ENCODE results near the gene SYCE3. TPM values are rescaled to one million over a fixed set of nuclear protein-coding genes. Genes with fewer than 3 reads are reported as not detected.

Gene SYCE3
- polyA plus RNA-seq, 3 donors, result 1.9 to 3.1 TPM; not detected in 1

DNA sequence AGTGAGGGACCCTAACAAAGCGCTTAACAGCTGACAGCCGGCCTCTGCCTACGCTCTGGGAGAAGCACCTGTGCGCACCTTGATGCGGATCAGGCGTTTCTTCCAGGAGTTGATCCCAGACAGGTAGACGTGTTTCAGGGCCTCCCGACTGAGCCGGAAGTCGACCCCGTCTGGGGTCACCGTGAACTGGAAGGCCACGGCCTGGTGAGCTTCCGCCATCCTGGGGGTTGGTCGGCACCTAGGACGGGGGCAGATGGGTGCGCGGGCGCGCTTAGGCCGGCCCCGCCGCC, 14.9 kb upstream of the SYCE3 start:
- TF ChIP-seq, protein P1, sequence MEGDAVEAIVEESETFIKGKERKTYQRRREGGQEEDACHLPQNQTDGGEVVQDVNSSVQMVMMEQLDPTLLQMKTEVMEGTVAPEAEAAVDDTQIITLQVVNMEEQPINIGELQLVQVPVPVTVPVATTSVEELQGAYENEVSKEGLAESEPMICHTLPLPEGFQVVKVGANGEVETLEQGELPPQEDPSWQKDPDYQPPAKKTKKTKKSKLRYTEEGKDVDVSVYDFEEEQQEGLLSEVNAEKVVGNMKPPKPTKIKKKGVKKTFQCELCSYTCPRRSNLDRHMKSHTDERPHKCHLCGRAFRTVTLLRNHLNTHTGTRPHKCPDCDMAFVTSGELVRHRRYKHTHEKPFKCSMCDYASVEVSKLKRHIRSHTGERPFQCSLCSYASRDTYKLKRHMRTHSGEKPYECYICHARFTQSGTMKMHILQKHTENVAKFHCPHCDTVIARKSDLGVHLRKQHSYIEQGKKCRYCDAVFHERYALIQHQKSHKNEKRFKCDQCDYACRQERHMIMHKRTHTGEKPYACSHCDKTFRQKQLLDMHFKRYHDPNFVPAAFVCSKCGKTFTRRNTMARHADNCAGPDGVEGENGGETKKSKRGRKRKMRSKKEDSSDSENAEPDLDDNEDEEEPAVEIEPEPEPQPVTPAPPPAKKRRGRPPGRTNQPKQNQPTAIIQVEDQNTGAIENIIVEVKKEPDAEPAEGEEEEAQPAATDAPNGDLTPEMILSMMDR (IDR thresholded peaks at IDR 0.05), result no peak
- Histone ChIP-seq H3K9ac (ENCODE audit: insufficient read depth, low read length, poor library complexity, severe bottlenecking) (no peak overlapping the region), H3K27me3 (ENCODE audit: control insufficient read depth in 2 of 2, insufficient read depth in 2 of 2, low read length in 2 of 2) (no peaks in the 10 kb centered on the region), H2AFZ (ENCODE audit: insufficient read depth, low read depth, low read length, poor library complexity, severe bottlenecking) (no peak overlapping the region), H4K20me1 (ENCODE audit: insufficient read depth, low read length) (peaks cover 37% of the 10 kb centered on the region), H3K27ac (ENCODE audit: low read depth in 1 of 2, low read length in 2 of 2) (no peak overlapping the region), H3K4me1 (ENCODE audit: control insufficient read depth in 1 of 2, insufficient read depth in 2 of 2, low read length in 2 of 2) (peaks cover 20 to 34% of the 10 kb centered on the region in 2 donors), H3K4me2 (replicated peaks; ENCODE audit: extremely low read depth, low read length, poor library complexity, severe bottlenecking) (no peak overlapping the region), H3K79me2 (ENCODE audit: insufficient read depth, low read length) (peaks cover 14% of the 10 kb centered on the region), H3K9me3 (replicated peaks in 1 of 2; ENCODE audit: control insufficient read depth in 1 of 2, insufficient read depth in 1 of 2, low read length in 2 of 2) (no peaks in the 10 kb centered on the region), H3K4me3 (replicated peaks in 1 of 3; ENCODE audit: low read depth in 2 of 3, low read length in 3 of 3) (no peak overlapping the region), H3K36me3 (replicated peaks in 1 of 2; ENCODE audit: control insufficient read depth in 1 of 2, insufficient read depth in 2 of 2, low read length in 2 of 2) (peaks cover 0 to 53% of the 10 kb centered on the region in 2 donors)
- WGBS (ENCODE audit: insufficient coverage), result 57% methylated on average over 23 of the region's 23 CpGs
- H3K36me3 Mint-ChIP-seq, result peaks cover 40 to 63% of the 10 kb centered on the region in 2 donors
- peak overlapping the region; percentile 4 to 35 for H3K4me3 Mint-ChIP-seq
- no peaks in the 10 kb centered on the region for H3K9me3 Mint-ChIP-seq
- H3K4me1 Mint-ChIP-seq, result peaks cover 32% of the 10 kb centered on the region
- H3K27me3 Mint-ChIP-seq (ENCODE audit: low read depth in 3 of 3), result peaks cover 2 to 8% (median 7%) of the 10 kb centered on the region in 3 donors
- no peak overlapping the region for H3K27ac Mint-ChIP-seq
- intact Hi-C loops (cut with micrococcal nuclease), result loop anchor here in 1 of 2 donors (5.0 kb wide), 1 partner anchor 65 kb away; no protein-coding TSS in a partner anchor
- DNase-seq, result peak in 1 of 3 donors; percentile 2

DNA sequence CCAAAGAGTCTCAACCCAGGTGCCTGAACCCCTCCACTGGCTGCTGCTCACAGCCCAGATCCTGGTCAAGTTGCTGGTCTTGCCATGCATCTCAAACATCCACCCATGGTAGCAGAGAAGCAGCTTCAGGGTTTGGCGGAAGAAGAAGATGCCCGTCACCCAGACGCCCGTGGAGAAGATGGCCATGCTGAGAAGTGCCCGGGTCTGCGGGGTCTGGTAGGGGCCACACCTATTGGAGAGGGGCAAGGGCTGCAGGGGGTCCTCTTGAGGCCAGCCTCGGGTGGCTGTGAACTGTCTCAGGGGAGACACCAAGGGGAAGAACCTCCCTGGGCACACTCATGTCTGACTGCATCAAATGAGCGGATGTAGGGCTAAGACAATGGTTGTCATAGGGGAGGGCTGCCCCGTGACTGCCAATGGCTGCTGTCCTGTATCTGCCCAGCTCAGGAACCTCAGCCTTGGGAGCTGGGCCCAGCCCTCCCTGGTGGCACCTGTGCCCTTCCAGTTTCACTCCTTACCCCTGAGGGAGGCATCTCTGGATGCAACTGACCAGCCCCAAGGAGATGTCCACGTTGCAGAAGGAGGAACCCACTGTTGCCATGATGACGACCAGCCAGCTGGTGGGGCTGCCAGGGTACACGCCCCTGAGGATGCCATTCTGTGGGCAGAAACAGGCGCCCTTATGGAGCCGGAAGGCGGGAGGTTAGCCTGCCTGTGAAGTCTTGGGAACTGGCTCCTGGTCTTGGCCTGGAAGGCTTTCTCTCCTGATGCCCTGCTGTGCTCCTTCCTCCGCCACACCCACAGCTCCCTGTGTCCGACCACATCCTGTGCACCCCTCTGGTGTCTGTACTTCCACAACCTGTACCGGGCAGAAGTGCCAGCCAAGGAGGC, 14.3 kb upstream of the SYCE3 start:
- Histone ChIP-seq H3K27ac (ENCODE audit: low read depth in 1 of 2, low read length in 2 of 2) (no peak overlapping the region), H3K36me3 (replicated peaks in 1 of 2; ENCODE audit: control insufficient read depth in 1 of 2, insufficient read depth in 2 of 2, low read length in 2 of 2) (peaks cover 0 to 58% of the 10 kb centered on the region in 2 donors), H4K20me1 (ENCODE audit: insufficient read depth, low read length) (peaks cover 36% of the 10 kb centered on the region), H3K9ac (ENCODE audit: insufficient read depth, low read length, poor library complexity, severe bottlenecking) (no peak overlapping the region), H3K4me2 (replicated peaks; ENCODE audit: extremely low read depth, low read length, poor library complexity, severe bottlenecking) (no peak overlapping the region), H3K9me3 (replicated peaks in 1 of 2; ENCODE audit: control insufficient read depth in 1 of 2, insufficient read depth in 1 of 2, low read length in 2 of 2) (no peaks in the 10 kb centered on the region), H3K79me2 (ENCODE audit: insufficient read depth, low read length) (peaks cover 11% of the 10 kb centered on the region), H3K4me1 (ENCODE audit: control insufficient read depth in 1 of 2, insufficient read depth in 2 of 2, low read length in 2 of 2) (peaks cover 20 to 32% of the 10 kb centered on the region in 2 donors), H2AFZ (ENCODE audit: insufficient read depth, low read depth, low read length, poor library complexity, severe bottlenecking) (no peak overlapping the region), H3K27me3 (ENCODE audit: control insufficient read depth in 2 of 2, insufficient read depth in 2 of 2, low read length in 2 of 2) (no peaks in the 10 kb centered on the region), H3K4me3 (replicated peaks in 1 of 3; ENCODE audit: low read depth in 2 of 3, low read length in 3 of 3) (no peak overlapping the region)
- Mint-ChIP-seq H3K4me1 (peaks cover 32% of the 10 kb centered on the region), H3K4me3 (peak overlapping the region; percentile 4 to 21), H3K36me3 (peaks cover 45 to 69% of the 10 kb centered on the region in 2 donors), H3K27ac (peak overlapping the region in 2 of 7 donors; percentile 40 to 53), H3K27me3 (ENCODE audit: low read depth in 3 of 3) (peaks cover 2 to 11% (median 8%) of the 10 kb centered on the region in 3 donors), H3K9me3 (no peaks in the 10 kb centered on the region)
- 71% methylated on average over 15 of the region's 18 CpGs for WGBS (ENCODE audit: insufficient coverage)
- peak in 1 of 3 donors; percentile 3 for DNase-seq
- intact Hi-C loops (cut with micrococcal nuclease), result loop anchor here in 1 of 2 donors (5.0 kb wide), 1 partner anchor 65 kb away; no protein-coding TSS in a partner anchor
- TF ChIP-seq, protein P1 (IDR thresholded peaks at IDR 0.05), result no peak

Data from CD14-positive monocyte (primary cell).